Activated CD8-positive, alpha-beta memory T cell treated with anti-CD3 and anti-CD28 coated beads, Interleukin-2, amount 10 ng/mL, durations not matched to agents 7 days and 5 days (primary cell): Measurements from ENCODE around the gene RECK. TPM values are rescaled to one million over a fixed set of nuclear protein-coding genes. Genes with fewer than 3 reads are reported as not detected.
"Not testable (repeated sequence)": the region's sequence is repeated elsewhere in the genome, so short reads cannot be mapped to it uniquely, and the experiment has no call there.

Source experiments
- ATAC-seq: fragments of 150-1000 bp; cut with Tn5 transposase; one replicate; pipeline ENCODE4 v1.10.0; 2021; ENCODE audit warnings: moderate library complexity
- CTCF ChIA-PET: fragments of 350-600 bp; sonication (Branson Sonifier 250); formaldehyde crosslinking; loops from one replicate; lab custom pipeline; 2021; ENCODE audit warnings: antibody characterized with exemption; lab: Charles Lee
- DNase-seq: peaks from one replicate; pipeline ENCODE4 v3.0.0-alpha.2; 2020
- H3K27ac Mint-ChIP-seq: one replicate; pipeline ENCODE4 v1.8.0; 2021; ENCODE audit warnings: mild to moderate bottlenecking, mixed read lengths
- H3K27me3 Mint-ChIP-seq: one replicate; pipeline ENCODE4 v1.8.0; 2021; ENCODE audit warnings: mixed read lengths
- H3K36me3 Mint-ChIP-seq: one replicate; pipeline ENCODE4 v1.8.0; 2021; ENCODE audit warnings: mild to moderate bottlenecking, mixed read lengths
- H3K4me1 Mint-ChIP-seq: one replicate; pipeline ENCODE4 v1.8.0; 2021; ENCODE audit warnings: mixed read lengths
- H3K4me3 Mint-ChIP-seq: one replicate; pipeline ENCODE4 v1.8.0; 2021; ENCODE audit warnings: mild to moderate bottlenecking, moderate library complexity, mixed read lengths
- H3K9me3 Mint-ChIP-seq: one replicate; pipeline ENCODE4 v1.8.0; 2022; ENCODE audit warnings: low read depth, mixed read lengths
- total RNA-seq, 2 experiments: library from RNA; stranded (reverse); gene quantifications; one replicate each; pipeline ENCODE4 v1.2.3, GENCODE V29; 2021

The RECK gene
- total RNA-seq, 2 experiments from 2014 or later, result 6.1 to 8.1 TPM

- CTCF ChIA-PET, result interaction anchor here (0.7 kb wide), 1 partner anchor 27 kb away, joined by 3 read pairs; no protein-coding TSS in a partner anchor
- DNase-seq (no peak), ATAC-seq (no peak)
- no peaks in the 10 kb centered on the region for H3K36me3 Mint-ChIP-seq
- no peak overlapping the region for H3K4me3 Mint-ChIP-seq
- H3K27me3 Mint-ChIP-seq, result no peaks in the 10 kb centered on the region
- no peak overlapping the region for H3K27ac Mint-ChIP-seq
- H3K9me3 Mint-ChIP-seq, result no peaks in the 10 kb centered on the region
- H3K4me1 Mint-ChIP-seq, result no peaks in the 10 kb centered on the region
Measured at GRCh38 chr9:36050476-36050875, 13.8 kb downstream of the RECK start.

- Mint-ChIP-seq H3K27ac (no peak overlapping the region), H3K9me3 (no peaks in the 10 kb centered on the region), H3K4me3 (no peak overlapping the region), H3K36me3 (no peaks in the 10 kb centered on the region), H3K4me1 (no peaks in the 10 kb centered on the region), H3K27me3 (no peaks in the 10 kb centered on the region)
- peak; percentile 45 for ATAC-seq
- CTCF ChIA-PET, result interaction anchor here (0.7 kb wide), 2 partner anchors 13 to 28 kb away, joined by 3 read pairs; no protein-coding TSS in a partner anchor
- DNase-seq, result no peak
Measured at GRCh38 chr9:36051317-36051716, 14.6 kb downstream of the RECK start.

GRCh38 chr9:36053971-36054370 is 17.3 kb downstream of the RECK start:
- no peak for DNase-seq
- CTCF ChIA-PET, result interaction anchor here (0.7 to 1.1 kb wide), 2 partner anchors 18 to 285 kb away, joined by 3 to 5 read pairs; no protein-coding TSS in a partner anchor
- Mint-ChIP-seq H3K36me3 (no peaks in the 10 kb centered on the region), H3K27me3 (no peaks in the 10 kb centered on the region), H3K4me3 (no peak overlapping the region), H3K4me1 (no peaks in the 10 kb centered on the region), H3K27ac (no peak overlapping the region), H3K9me3 (no peaks in the 10 kb centered on the region)
- no peak for ATAC-seq

GRCh38 chr9:36056896-36057295 is 20.2 kb downstream of the RECK start:
- DNase-seq (no peak), ATAC-seq (no peak)
- Mint-ChIP-seq H3K36me3 (peaks cover 8% of the 10 kb centered on the region), H3K4me3 (no peak overlapping the region), H3K27me3 (no peaks in the 10 kb centered on the region), H3K4me1 (no peaks in the 10 kb centered on the region), H3K9me3 (no peaks in the 10 kb centered on the region), H3K27ac (no peak overlapping the region)
- CTCF ChIA-PET, result interaction anchor here (0.9 to 1.3 kb wide), 3 partner anchors 55 to 110 kb away, joined by 3 to 4 read pairs (median 3); no protein-coding TSS in a partner anchor

- Mint-ChIP-seq H3K9me3 (no peaks in the 10 kb centered on the region), H3K27ac (no peak overlapping the region), H3K27me3 (no peaks in the 10 kb centered on the region), H3K4me3 (no peak overlapping the region), H3K36me3 (peaks cover 18% of the 10 kb centered on the region), H3K4me1 (no peaks in the 10 kb centered on the region)
- ATAC-seq, result no peak
- CTCF ChIA-PET, result interaction anchor here (0.5 to 2.0 kb wide), 3 partner anchors 11 to 41 kb away, joined by 3 to 5 read pairs (median 3); no protein-coding TSS in a partner anchor
- DNase-seq, result no peak
Measured at GRCh38 chr9:36063804-36064447, 27.2 kb downstream of the RECK start.

- Mint-ChIP-seq H3K9me3 (no peaks in the 10 kb centered on the region), H3K4me1 (no peaks in the 10 kb centered on the region), H3K36me3 (peaks cover 17% of the 10 kb centered on the region), H3K27ac (no peak overlapping the region), H3K4me3 (no peak overlapping the region), H3K27me3 (no peaks in the 10 kb centered on the region)
- DNase-seq, result no peak
- ATAC-seq, result no peak
- CTCF ChIA-PET, result interaction anchor here (1.1 to 2.0 kb wide), 2 partner anchors 10 to 41 kb away, joined by 3 to 5 read pairs; no protein-coding TSS in a partner anchor
Measured at GRCh38 chr9:36064448-36065037, 27.8 kb downstream of the RECK start.

- no peaks in the 10 kb centered on the region for H3K9me3 Mint-ChIP-seq
- no peaks in the 10 kb centered on the region for H3K27me3 Mint-ChIP-seq
- CTCF ChIA-PET, result interaction anchor here (1.2 to 1.8 kb wide), 4 partner anchors 10 to 119 kb away, joined by 3 to 5 read pairs (median 4); no protein-coding TSS in a partner anchor
- H3K4me1 Mint-ChIP-seq, result no peaks in the 10 kb centered on the region
- no peak overlapping the region for H3K4me3 Mint-ChIP-seq
- peaks cover 4% of the 10 kb centered on the region for H3K36me3 Mint-ChIP-seq
- DNase-seq, result no peak
- ATAC-seq, result no peak
- no peak overlapping the region for H3K27ac Mint-ChIP-seq
Measured at GRCh38 chr9:36074055-36074454, 37.3 kb downstream of the RECK start.

GRCh38 chr9:36074870-36075532 is 38.3 kb downstream of the RECK start:
- H3K4me3 Mint-ChIP-seq, result no peak overlapping the region
- no peak for DNase-seq
- ATAC-seq, result no peak
- H3K4me1 Mint-ChIP-seq, result no peaks in the 10 kb centered on the region
- no peak overlapping the region for H3K27ac Mint-ChIP-seq
- CTCF ChIA-PET, result interaction anchor here (0.6 to 1.7 kb wide), 4 partner anchors 11 to 67 kb away, joined by 3 to 5 read pairs (median 4); no protein-coding TSS in a partner anchor
- no peaks in the 10 kb centered on the region for H3K9me3 Mint-ChIP-seq
- no peaks in the 10 kb centered on the region for H3K27me3 Mint-ChIP-seq
- peaks cover 2% of the 10 kb centered on the region for H3K36me3 Mint-ChIP-seq

GRCh38 chr9:36078051-36078450 is 41.3 kb downstream of the RECK start:
- no peak for DNase-seq
- Mint-ChIP-seq H3K27me3 (no peaks in the 10 kb centered on the region), H3K36me3 (peaks cover 2% of the 10 kb centered on the region), H3K9me3 (no peaks in the 10 kb centered on the region), H3K27ac (no peak overlapping the region), H3K4me1 (no peaks in the 10 kb centered on the region), H3K4me3 (no peak overlapping the region)
- no peak for ATAC-seq
- CTCF ChIA-PET, result interaction anchor here (2.4 kb wide), 1 partner anchor 25 kb away, joined by 7 read pairs; no protein-coding TSS in a partner anchor

- DNase-seq (no peak), ATAC-seq (no peak)
- no peak overlapping the region for H3K27ac Mint-ChIP-seq
- H3K9me3 Mint-ChIP-seq, result no peaks in the 10 kb centered on the region
- H3K27me3 Mint-ChIP-seq, result no peaks in the 10 kb centered on the region
- H3K4me1 Mint-ChIP-seq, result no peaks in the 10 kb centered on the region
- peaks cover 2% of the 10 kb centered on the region for H3K36me3 Mint-ChIP-seq
- H3K4me3 Mint-ChIP-seq, result no peak overlapping the region
- CTCF ChIA-PET, result interaction anchor here (1.0 kb wide), 1 partner anchor 22 kb away, joined by 3 read pairs; no protein-coding TSS in a partner anchor
Measured at GRCh38 chr9:36080519-36080918, 43.8 kb downstream of the RECK start.

- CTCF ChIA-PET, result no interaction called here
- peaks cover 2% of the 10 kb centered on the region for H3K4me1 Mint-ChIP-seq
- no peak for DNase-seq
Measured at GRCh38 chr9:36082931-36083330, 46.2 kb downstream of the RECK start.

GRCh38 chr9:36086442-36086841 is 49.7 kb downstream of the RECK start:
- DNase-seq, result no peak
- no peak for ATAC-seq
- Mint-ChIP-seq H3K9me3 (no peaks in the 10 kb centered on the region), H3K27ac (no peak overlapping the region), H3K36me3 (peaks cover 17% of the 10 kb centered on the region), H3K4me1 (peaks cover 2% of the 10 kb centered on the region), H3K27me3 (no peaks in the 10 kb centered on the region), H3K4me3 (no peak overlapping the region)
- CTCF ChIA-PET, result interaction anchor here (1.7 to 3.0 kb wide), 3 partner anchors 14 to 17 kb away, joined by 6 to 9 read pairs (median 8); no protein-coding TSS in a partner anchor

More at GRCh38 chr9:36082931-36083330, 46.2 kb downstream of the RECK start:
- no peaks in the 10 kb centered on the region for H3K9me3 Mint-ChIP-seq
- H3K4me3 Mint-ChIP-seq, result no peak overlapping the region
- H3K27me3 Mint-ChIP-seq, result no peaks in the 10 kb centered on the region
- ATAC-seq, result no peak
- H3K36me3 Mint-ChIP-seq, result peaks cover 19% of the 10 kb centered on the region
- no peak overlapping the region for H3K27ac Mint-ChIP-seq

- not testable (repeated sequence) for H3K4me1 Mint-ChIP-seq, ATAC-seq, H3K9me3 Mint-ChIP-seq, DNase-seq, H3K27me3 Mint-ChIP-seq, H3K27ac Mint-ChIP-seq, H3K4me3 Mint-ChIP-seq
- CTCF ChIA-PET, result interaction anchor here (1.8 to 3.0 kb wide), 3 partner anchors 14 to 16 kb away, joined by 6 to 9 read pairs (median 6); no protein-coding TSS in a partner anchor
- H3K36me3 Mint-ChIP-seq, result peaks cover 23% of the 10 kb centered on the region
Measured at GRCh38 chr9:36087054-36087453, 50.3 kb downstream of the RECK start.
